HFFc6 (cell line): Measurements from ENCODE around the gene KRT8. TPM values are rescaled to one million over a fixed set of nuclear protein-coding genes. Genes with fewer than 3 reads are reported as not detected.

ENCODE experiments used
- DNase-seq: peaks from one replicate; pipeline ENCODE4 v3.0.0-alpha.2; 2018
- H3K27ac Mint-ChIP-seq: 2 replicates; pipeline ENCODE4 v1.8.0; 2020; ENCODE audit warnings: mild to moderate bottlenecking, mixed read lengths
- H3K27me3 Mint-ChIP-seq: 2 replicates; pipeline ENCODE4 v1.8.0; 2021; ENCODE audit warnings: mild to moderate bottlenecking, moderate library complexity, mixed read lengths; ENCODE audit not compliant: insufficient read depth
- H3K36me3 Mint-ChIP-seq: 2 replicates; pipeline ENCODE4 v1.8.0; 2021; ENCODE audit warnings: low read depth, mixed read lengths
- H3K4me1 Mint-ChIP-seq: 2 replicates; pipeline ENCODE4 v1.8.0; 2020; ENCODE audit warnings: low read depth, mixed read lengths
- H3K4me3 Mint-ChIP-seq: 2 replicates; pipeline ENCODE4 v1.8.0; 2020; ENCODE audit warnings: mild to moderate bottlenecking, moderate library complexity, mixed read lengths
- H3K9me3 Mint-ChIP-seq: 2 replicates; pipeline ENCODE4 v1.8.0; 2020; ENCODE audit warnings: mild to moderate bottlenecking, mixed read lengths
- total RNA-seq, 6 experiments: library from RNA; stranded (reverse); fragmentation: NEBNext Ultra II Directional; extraction: Animal tissue kit (Norgen Biotek cat#: 25700); gene quantifications; 2 replicates in 1 of 6; 3 replicates in 5 of 6; pipeline ENCODE4 v1.2.3, GENCODE V29; 2021
- TF ChIP-seq, protein P1 (sequence below): fragments of 200-600 bp; sonication (generic); IDR thresholded peaks from 2 replicates; pipeline ENCODE4 v1.5.0; 2021; ENCODE audit warnings: antibody characterized with exemption, mild to moderate bottlenecking

KRT8 gene
- total RNA-seq, 6 experiments from 2014 or later = 41.4 to 50.4 (median 44.8) TPM

DNA sequence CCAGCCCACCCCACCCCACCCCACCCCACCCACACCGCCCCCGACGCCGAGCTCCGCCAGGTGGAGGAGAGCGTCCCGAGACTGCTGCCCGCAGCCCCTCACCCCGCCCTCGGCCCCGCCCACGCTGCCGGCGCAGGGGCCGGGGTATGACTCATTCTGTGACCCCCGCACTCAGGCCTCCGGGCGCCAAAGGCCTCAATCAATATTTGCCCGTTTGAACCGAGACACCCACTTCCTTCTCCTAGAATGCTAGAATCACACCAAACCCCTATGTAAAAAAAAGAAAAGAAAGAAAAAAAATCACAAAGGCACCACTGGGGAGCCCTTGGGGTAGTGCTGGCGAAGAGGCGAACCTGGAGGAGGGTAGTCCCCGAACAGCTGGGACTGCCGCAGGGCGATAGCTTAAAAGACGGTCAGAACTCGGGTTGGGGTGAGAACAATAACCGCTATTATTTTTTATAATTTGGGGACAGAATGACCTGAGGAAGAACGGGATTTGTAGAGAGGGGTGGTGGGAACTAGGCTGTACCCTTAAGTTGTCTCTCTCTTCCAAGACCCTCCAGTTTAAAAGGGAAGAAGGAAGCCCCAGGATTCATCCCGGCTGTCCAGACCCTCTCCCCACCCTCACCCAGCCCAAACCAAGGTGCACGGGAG is 894 bp downstream of the KRT8 start:
- Mint-ChIP-seq H3K36me3 (peaks cover 5% of the 10 kb centered on the region), H3K4me3 (peak overlapping the region; percentile 59), H3K4me1 (peaks cover 21% of the 10 kb centered on the region), H3K9me3 (no peaks in the 10 kb centered on the region), H3K27me3 (peaks cover 1% of the 10 kb centered on the region; the same call in 1 of the 2 replicates), H3K27ac (peak overlapping the region; percentile 69)
- TF ChIP-seq, protein P1, sequence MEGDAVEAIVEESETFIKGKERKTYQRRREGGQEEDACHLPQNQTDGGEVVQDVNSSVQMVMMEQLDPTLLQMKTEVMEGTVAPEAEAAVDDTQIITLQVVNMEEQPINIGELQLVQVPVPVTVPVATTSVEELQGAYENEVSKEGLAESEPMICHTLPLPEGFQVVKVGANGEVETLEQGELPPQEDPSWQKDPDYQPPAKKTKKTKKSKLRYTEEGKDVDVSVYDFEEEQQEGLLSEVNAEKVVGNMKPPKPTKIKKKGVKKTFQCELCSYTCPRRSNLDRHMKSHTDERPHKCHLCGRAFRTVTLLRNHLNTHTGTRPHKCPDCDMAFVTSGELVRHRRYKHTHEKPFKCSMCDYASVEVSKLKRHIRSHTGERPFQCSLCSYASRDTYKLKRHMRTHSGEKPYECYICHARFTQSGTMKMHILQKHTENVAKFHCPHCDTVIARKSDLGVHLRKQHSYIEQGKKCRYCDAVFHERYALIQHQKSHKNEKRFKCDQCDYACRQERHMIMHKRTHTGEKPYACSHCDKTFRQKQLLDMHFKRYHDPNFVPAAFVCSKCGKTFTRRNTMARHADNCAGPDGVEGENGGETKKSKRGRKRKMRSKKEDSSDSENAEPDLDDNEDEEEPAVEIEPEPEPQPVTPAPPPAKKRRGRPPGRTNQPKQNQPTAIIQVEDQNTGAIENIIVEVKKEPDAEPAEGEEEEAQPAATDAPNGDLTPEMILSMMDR = no peak
- no peak for DNase-seq

DNA sequence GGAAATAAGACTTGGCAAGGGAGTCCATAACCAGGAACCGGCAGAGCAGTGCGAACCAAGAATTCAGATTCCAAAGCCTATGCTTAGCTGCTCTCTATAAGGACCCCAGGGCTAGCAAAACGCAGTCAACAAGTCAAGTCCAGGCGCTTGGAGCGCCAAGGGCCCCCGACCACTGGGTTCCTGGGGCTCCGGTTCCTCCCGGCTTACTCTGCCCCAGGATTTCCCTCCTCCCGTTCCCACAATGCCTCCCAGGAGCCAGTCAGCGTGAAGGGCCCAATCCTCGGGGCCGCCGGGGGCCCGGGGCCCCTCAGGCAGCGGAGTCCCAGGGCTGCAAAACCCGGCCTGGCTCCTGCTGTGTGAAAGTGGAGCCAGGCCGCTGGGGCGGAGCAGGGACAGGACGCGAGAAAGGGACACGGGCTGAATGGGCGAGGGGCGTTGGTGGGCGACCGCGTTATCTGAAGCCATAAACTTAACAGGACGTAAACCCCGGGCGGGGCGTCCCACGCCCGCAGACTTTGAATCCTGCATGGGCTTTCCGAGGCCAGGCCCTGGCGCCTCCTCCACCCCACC is 1.5 kb downstream of the KRT8 start:
- H3K27me3 Mint-ChIP-seq = peaks cover 1% of the 10 kb centered on the region; the same call in 1 of the 2 replicates
- no peak for DNase-seq

DNA sequence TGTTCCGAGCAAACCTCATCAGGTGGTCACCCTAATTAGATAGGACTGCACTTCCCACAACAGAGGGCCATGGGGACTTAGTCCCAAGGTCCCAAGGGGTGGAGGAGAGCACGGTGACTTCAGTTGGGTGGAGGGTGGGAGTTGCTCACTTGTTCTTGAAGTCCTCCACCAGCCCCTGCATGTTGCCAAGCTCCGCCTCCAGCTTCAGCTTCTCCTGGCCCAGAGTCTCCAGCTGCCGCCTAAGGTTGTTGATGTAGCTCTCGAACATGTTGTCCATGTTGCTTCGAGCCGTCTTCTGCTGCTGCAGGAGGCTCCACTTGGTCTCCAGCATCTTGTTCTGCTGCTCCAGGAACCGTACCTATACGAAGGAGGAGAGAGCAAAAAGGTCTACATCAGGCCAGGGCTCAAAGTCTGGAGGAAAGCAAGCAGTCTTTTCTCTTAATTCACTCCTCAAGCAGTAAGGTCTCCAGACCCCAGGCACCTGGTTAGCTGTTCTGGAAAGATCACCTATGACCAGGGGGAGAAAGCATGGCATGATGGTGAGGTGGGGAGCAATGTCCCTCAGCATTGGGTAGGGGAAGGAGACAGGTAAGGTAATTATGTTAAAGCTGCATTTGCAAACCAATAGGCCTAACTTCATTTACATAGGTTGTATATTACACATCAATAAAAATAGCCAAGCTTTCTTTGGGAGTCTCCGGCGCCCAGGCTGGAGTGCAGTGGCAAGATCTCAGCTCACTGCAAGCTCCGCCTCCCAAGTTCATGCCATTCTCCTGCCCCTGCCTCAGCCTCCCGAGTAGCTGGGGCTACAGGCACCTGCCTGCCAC is 2.9 kb downstream of the KRT8 start:
- peaks cover 9% of the 10 kb centered on the region for H3K4me1 Mint-ChIP-seq
- peaks cover 5% of the 10 kb centered on the region for H3K36me3 Mint-ChIP-seq
- H3K27me3 Mint-ChIP-seq = peaks cover 1% of the 10 kb centered on the region; the same call in 1 of the 2 replicates
- TF ChIP-seq, protein P1 = no peak
- DNase-seq = no peak
- H3K9me3 Mint-ChIP-seq = no peaks in the 10 kb centered on the region
- H3K4me3 Mint-ChIP-seq = no peak overlapping the region
- H3K27ac Mint-ChIP-seq = no peak overlapping the region

More for the DNA sequence above, 1.5 kb downstream of the KRT8 start:
- H3K4me3 Mint-ChIP-seq = no peak overlapping the region
- H3K36me3 Mint-ChIP-seq = peaks cover 5% of the 10 kb centered on the region
- no peaks in the 10 kb centered on the region for H3K9me3 Mint-ChIP-seq
- TF ChIP-seq, protein P1 = no peak
- H3K4me1 Mint-ChIP-seq = peaks cover 16% of the 10 kb centered on the region
- no peak overlapping the region for H3K27ac Mint-ChIP-seq

GRCh38 chr12:52900896-52901714 is 3.8 kb downstream of the KRT8 start:
- Mint-ChIP-seq H3K27ac (no peak overlapping the region), H3K27me3 (no peaks in the 10 kb centered on the region), H3K4me1 (peaks cover 17% of the 10 kb centered on the region), H3K9me3 (no peaks in the 10 kb centered on the region), H3K36me3 (peaks cover 5% of the 10 kb centered on the region), H3K4me3 (no peak overlapping the region)
- TF ChIP-seq, protein P1 = no peak
- DNase-seq = no peak
